Mesenchymal stem cell (in vitro differentiated cells and primary cell): ENCODE measurements around the gene GBA3.

ENCODE experiments used
- DNase-seq: peaks from one replicate; pipeline ENCODE4 v3.0.0-alpha.2; 2013
- H2AFZ ChIP-seq: one replicate; pipeline ENCODE4 v1.6.1; 2013; ENCODE audit warnings: low read depth, mild to moderate bottlenecking, control low read depth, inconsistent platforms, low read length, moderate library complexity
- H2AK5ac ChIP-seq: 2 replicates; pipeline ENCODE4 v1.6.1; 2013; ENCODE audit warnings: low read length, moderate library complexity, mild to moderate bottlenecking, inconsistent platforms; ENCODE audit not compliant: severe bottlenecking
- H2BK120ac ChIP-seq: one replicate; pipeline ENCODE4 v1.6.1; 2013; ENCODE audit warnings: low read depth, mild to moderate bottlenecking, inconsistent platforms, low read length, moderate library complexity
- H2BK12ac ChIP-seq, 2 experiments: one replicate each; pipeline ENCODE4 v1.6.1; 2013; ENCODE audit warnings: inconsistent platforms in 2 of 2, low read length in 2 of 2, mild to moderate bottlenecking in 2 of 2, moderate library complexity in 2 of 2, control low read depth in 1 of 2
- H2BK15ac ChIP-seq: one replicate; pipeline ENCODE4 v1.6.1; 2013; ENCODE audit warnings: mild to moderate bottlenecking, low read depth, inconsistent platforms; ENCODE audit not compliant: poor library complexity, severe bottlenecking
- H2BK5ac ChIP-seq: 2 replicates; pipeline ENCODE4 v1.6.1; 2013; ENCODE audit warnings: low read depth, mild to moderate bottlenecking, low read length, control low read depth, inconsistent platforms; ENCODE audit not compliant: poor library complexity, severe bottlenecking
- H3K14ac ChIP-seq, 2 experiments: one replicate each; pipeline ENCODE4 v1.6.1; 2013; ENCODE audit warnings: inconsistent platforms in 2 of 2, low read length in 2 of 2, control low read depth in 1 of 2, mild to moderate bottlenecking in 1 of 2, moderate library complexity in 1 of 2
- H3K18ac ChIP-seq, 2 experiments: one replicate each; pipeline ENCODE4 v1.6.1; 2013; ENCODE audit warnings: inconsistent platforms in 2 of 2, low read length in 2 of 2, control low read depth in 1 of 2, low read depth in 1 of 2, mild to moderate bottlenecking in 1 of 2
- H3K23ac ChIP-seq, 2 experiments: one replicate each; pipeline ENCODE4 v1.6.1; 2013; ENCODE audit warnings: inconsistent platforms in 2 of 2, low read length in 2 of 2, mild to moderate bottlenecking in 2 of 2, moderate library complexity in 2 of 2, control low read depth in 1 of 2
- H3K27ac ChIP-seq: 2 replicates; pipeline ENCODE4 v1.5.1; 2013; ENCODE audit warnings: mild to moderate bottlenecking, moderate library complexity, low read length, control low read depth, inconsistent platforms; ENCODE audit not compliant: poor library complexity, severe bottlenecking
- H3K27me3 ChIP-seq, 2 experiments: 2 replicates each; pipeline versions ENCODE4 v1.6.1 to v1.7.0; 2013; ENCODE audit warnings: low read length in 2 of 2, mild to moderate bottlenecking in 2 of 2, moderate library complexity in 2 of 2, control low read depth in 1 of 2, inconsistent platforms in 1 of 2; ENCODE audit not compliant: control insufficient read depth in 1 of 2, insufficient read depth in 1 of 2
- H3K36me3 ChIP-seq, 2 experiments: 2 replicates each; pipeline versions ENCODE4 v1.6.1 to v1.7.0; 2013; ENCODE audit warnings: low read length in 2 of 2, control low read depth in 1 of 2, inconsistent platforms in 1 of 2, low read depth in 1 of 2, mild to moderate bottlenecking in 1 of 2; ENCODE audit not compliant: insufficient read depth in 2 of 2, control insufficient read depth in 1 of 2
- H3K4ac ChIP-seq, 2 experiments: one replicate each; pipeline ENCODE4 v1.6.1; 2013; ENCODE audit warnings: inconsistent platforms in 2 of 2, low read length in 2 of 2, mild to moderate bottlenecking in 2 of 2, moderate library complexity in 2 of 2, control low read depth in 1 of 2, low read depth in 1 of 2
- H3K4me1 ChIP-seq: 2 replicates; pipeline ENCODE4 v1.6.1; 2013; ENCODE audit warnings: low read depth, low read length, control low read depth; ENCODE audit not compliant: control insufficient read depth, insufficient read depth
- H3K4me2 ChIP-seq: 2 replicates; pipeline ENCODE4 v1.6.1; 2013; ENCODE audit warnings: low read length, mild to moderate bottlenecking, inconsistent platforms; ENCODE audit not compliant: poor library complexity, severe bottlenecking
- H3K4me3 ChIP-seq, 2 experiments: 2 replicates each; pipeline versions ENCODE4 v1.5.1 to v1.7.0; 2013; ENCODE audit warnings: low read length in 2 of 2, mild to moderate bottlenecking in 2 of 2, control low read depth in 1 of 2, low read depth in 1 of 2; ENCODE audit not compliant: insufficient read depth in 1 of 2
- H3K79me1 ChIP-seq: replicated peaks from 2 replicates; pipeline ENCODE4 v1.6.1; 2013; ENCODE audit warnings: mild to moderate bottlenecking, control low read depth, low read length, inconsistent platforms; ENCODE audit not compliant: poor library complexity, severe bottlenecking
- H3K9ac ChIP-seq: 2 replicates; pipeline ENCODE4 v1.7.0; 2013; ENCODE audit warnings: mild to moderate bottlenecking, low read length, moderate library complexity
- H3K9me3 ChIP-seq: 2 replicates; pipeline ENCODE4 v1.7.0; 2013; ENCODE audit warnings: mild to moderate bottlenecking, low read length; ENCODE audit not compliant: control insufficient read depth
- H4K8ac ChIP-seq: one replicate; pipeline ENCODE4 v1.6.1; 2013; ENCODE audit warnings: inconsistent platforms, mild to moderate bottlenecking, low read length, moderate library complexity
- H4K91ac ChIP-seq: one replicate; pipeline ENCODE4 v1.6.1; 2013; ENCODE audit warnings: mild to moderate bottlenecking, low read length, inconsistent platforms
- WGBS: methylation state at CpG from one replicate; pipeline ENCODE4 v1.1.7; 2013; ENCODE audit warnings: mixed read lengths; 5-methylcytosine and 5-hydroxymethylcytosine counted together

GBA3 gene

DNA sequence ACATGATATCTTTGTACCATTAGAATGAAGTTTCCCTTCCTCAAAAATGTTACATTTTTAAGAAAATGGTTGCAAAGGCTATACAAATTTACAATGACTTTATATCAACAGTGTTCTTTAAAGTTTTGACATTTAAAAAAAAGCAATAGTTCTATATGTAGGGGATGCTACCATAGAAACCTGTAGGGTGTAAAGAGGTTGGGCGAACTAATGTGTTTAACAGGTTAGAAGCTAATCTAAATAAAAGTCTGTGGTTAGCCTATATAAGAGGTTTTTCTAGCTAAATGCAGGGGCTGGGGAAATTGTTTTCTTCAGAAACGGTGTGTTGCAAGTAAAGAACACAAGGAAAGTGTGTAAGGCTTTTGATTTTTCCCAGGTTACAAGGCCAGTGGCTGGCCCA is 73.3 kb downstream of the GBA3 start:
- Histone ChIP-seq H3K36me3 (no peaks in the 10 kb centered on the region), H3K4me1 (no peaks in the 10 kb centered on the region), H3K23ac (no peak overlapping the region), H2BK120ac (no peak overlapping the region), H3K14ac (no peak overlapping the region), H3K9ac (no peak overlapping the region), H3K4ac (no peak overlapping the region), H3K9me3 (no peaks in the 10 kb centered on the region), H2AK5ac (no peak overlapping the region), H3K4me3 (no peak overlapping the region), H4K8ac (no peak overlapping the region), H3K4me2 (no peak overlapping the region), H4K91ac (no peak overlapping the region), H2BK15ac (no peak overlapping the region), H3K79me1 (no peaks in the 10 kb centered on the region), H2AFZ (no peak overlapping the region), H3K18ac (no peak overlapping the region), H2BK12ac (no peak overlapping the region), H2BK5ac (no peak overlapping the region), H3K27ac (no peak overlapping the region), H3K27me3 (no peaks in the 10 kb centered on the region)
- 53% methylated on average over 2 of the region's 2 CpGs for WGBS
- DNase-seq: no peak

DNA sequence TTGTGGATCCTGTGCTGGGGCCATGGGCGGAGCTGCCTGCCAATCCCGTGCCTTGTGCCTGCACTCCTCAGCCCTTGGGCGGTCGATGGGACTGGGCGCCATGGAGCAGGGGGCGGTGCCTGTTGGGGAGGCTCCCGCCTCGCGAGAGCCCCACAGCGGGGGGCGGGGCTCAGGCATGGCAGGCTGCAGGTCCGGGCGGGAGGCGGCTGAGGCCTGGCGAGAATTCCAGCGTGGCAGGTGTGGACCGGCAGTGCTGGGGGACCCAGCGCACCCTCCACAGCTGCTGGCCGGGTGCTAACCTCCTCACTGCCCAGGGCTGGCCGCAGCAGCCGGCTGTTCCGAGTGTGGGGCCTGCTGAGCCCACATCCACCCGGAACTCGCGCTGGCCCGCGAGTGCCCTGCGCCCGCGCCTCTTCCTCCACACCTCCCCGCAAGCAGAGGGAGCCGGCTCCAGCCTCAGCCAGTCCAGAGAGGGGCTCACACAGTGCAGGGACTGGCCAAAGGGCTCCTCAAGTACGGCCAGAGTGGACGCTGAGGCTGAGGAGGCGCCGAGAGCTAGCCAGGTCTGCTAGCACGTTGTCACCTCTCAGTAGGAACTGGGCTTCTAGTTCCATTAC is 85.9 kb downstream of the GBA3 start:
- Histone ChIP-seq H3K4me3 (no peak overlapping the region), H3K18ac (no peak overlapping the region), H3K27me3 (no peaks in the 10 kb centered on the region), H2AFZ (no peak overlapping the region), H2AK5ac (no peak overlapping the region), H3K79me1 (no peaks in the 10 kb centered on the region), H3K14ac (no peak overlapping the region), H2BK120ac (no peak overlapping the region), H4K8ac (no peak overlapping the region), H3K36me3 (no peaks in the 10 kb centered on the region), H3K4me1 (no peaks in the 10 kb centered on the region), H3K4ac (no peak overlapping the region), H3K9me3 (no peaks in the 10 kb centered on the region), H2BK5ac (no peak overlapping the region), H2BK15ac (no peak overlapping the region), H3K23ac (no peak overlapping the region), H4K91ac (no peak overlapping the region), H3K27ac (no peak overlapping the region), H3K9ac (no peak overlapping the region), H3K4me2 (no peak overlapping the region), H2BK12ac (no peak overlapping the region)
- no peak for DNase-seq
- WGBS: 95% methylated on average over 32 of the region's 37 CpGs

DNA sequence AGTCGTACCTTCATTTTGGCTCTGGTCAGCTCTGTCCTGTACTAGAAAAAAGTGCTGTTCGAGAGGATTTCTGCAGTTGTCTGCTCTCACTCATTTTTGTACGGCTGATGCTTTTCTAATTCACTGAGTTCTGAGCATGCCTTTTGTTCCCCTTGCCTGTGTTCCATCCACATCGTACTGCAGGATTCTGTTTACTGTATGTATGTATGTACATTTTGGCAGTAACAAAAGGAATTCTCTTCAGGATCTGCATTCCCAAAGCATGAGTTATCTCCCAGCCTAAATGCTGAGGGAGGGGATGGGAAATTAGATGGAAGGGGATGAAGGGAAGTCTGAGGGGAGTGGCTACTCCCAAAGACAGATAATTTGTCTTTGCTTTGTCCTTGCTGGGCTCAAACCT is 87.6 kb downstream of the GBA3 start:
- no peak overlapping the region for H4K91ac ChIP-seq
- no peak overlapping the region for H2AK5ac ChIP-seq
- H4K8ac ChIP-seq: no peak overlapping the region
- no peak for DNase-seq
- no peaks in the 10 kb centered on the region for H3K36me3 ChIP-seq
- H2BK12ac ChIP-seq: no peak overlapping the region
- no peak overlapping the region for H2BK120ac ChIP-seq
- H3K9ac ChIP-seq: no peak overlapping the region
- H3K27ac ChIP-seq: no peak overlapping the region
- no peak overlapping the region for H3K14ac ChIP-seq
- H3K4me2 ChIP-seq: no peak overlapping the region
- H2BK15ac ChIP-seq: no peak overlapping the region
- H3K27me3 ChIP-seq: no peaks in the 10 kb centered on the region
- no peak overlapping the region for H3K4me3 ChIP-seq
- H3K23ac ChIP-seq: no peak overlapping the region
- no peak overlapping the region for H2AFZ ChIP-seq
- no peaks in the 10 kb centered on the region for H3K4me1 ChIP-seq
- 64% methylated on average over 4 of the region's 4 CpGs for WGBS
- H3K79me1 ChIP-seq: no peaks in the 10 kb centered on the region
- no peaks in the 10 kb centered on the region for H3K9me3 ChIP-seq
- H3K18ac ChIP-seq: no peak overlapping the region
- H3K4ac ChIP-seq: no peak overlapping the region
- H2BK5ac ChIP-seq: no peak overlapping the region

DNA sequence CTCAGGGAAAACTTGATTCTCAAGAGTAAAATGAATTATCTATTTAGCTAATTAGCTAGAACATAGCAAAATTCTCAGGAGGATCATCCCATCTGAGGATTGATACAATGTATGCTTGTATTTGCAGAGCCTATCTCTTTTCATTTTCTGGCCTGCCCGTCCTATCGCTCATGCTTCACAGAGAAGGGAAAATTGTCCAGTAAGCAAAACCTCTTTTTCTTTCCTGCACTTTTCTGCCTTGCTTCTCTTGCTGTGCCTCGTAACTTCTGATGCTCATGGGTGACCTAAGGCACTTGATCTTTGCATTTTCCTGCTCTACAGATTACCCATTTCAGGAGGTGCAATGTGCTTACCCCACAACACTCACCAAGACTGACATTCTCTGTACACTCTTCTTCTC is 88.1 kb downstream of the GBA3 start:
- Histone ChIP-seq H2BK5ac (no peak overlapping the region), H3K36me3 (no peaks in the 10 kb centered on the region), H4K8ac (no peak overlapping the region), H2AK5ac (no peak overlapping the region), H2BK15ac (no peak overlapping the region), H3K14ac (no peak overlapping the region), H2BK120ac (no peak overlapping the region), H3K4ac (no peak overlapping the region), H3K27ac (no peak overlapping the region), H3K4me2 (no peak overlapping the region), H2AFZ (no peak overlapping the region), H3K9me3 (no peaks in the 10 kb centered on the region), H4K91ac (no peak overlapping the region), H3K23ac (no peak overlapping the region), H3K4me3 (no peak overlapping the region), H3K79me1 (no peaks in the 10 kb centered on the region), H3K9ac (no peak overlapping the region), H2BK12ac (no peak overlapping the region), H3K18ac (no peak overlapping the region), H3K27me3 (no peaks in the 10 kb centered on the region), H3K4me1 (no peaks in the 10 kb centered on the region)
- WGBS: 66% methylated on average over 3 of the region's 3 CpGs
- DNase-seq: no peak
